DMS53 treated with DMSO at 0.1 percent for 48 hours (cell line): ENCODE results near the gene TXNIP.

ENCODE experiments used
- DNase-seq: peaks from one replicate; lab custom pipeline; 2025; ENCODE audit not compliant: unreplicated experiment; lab: John Stamatoyannopoulos, UW

Gene TXNIP

GRCh38 chr1:146012703-146013558 is 16.6 kb upstream of the TXNIP start:
- peak; percentile 81 for DNase-seq

- no peak for DNase-seq
Measured at GRCh38 chr1:146010126-146010738, 13.9 kb upstream of the TXNIP start.

GRCh38 chr1:146007489-146008133 is 11.2 kb upstream of the TXNIP start:
- DNase-seq, result no peak

GRCh38 chr1:146001709-146002108 is 5.3 kb upstream of the TXNIP start:
- DNase-seq, result no peak

DNA sequence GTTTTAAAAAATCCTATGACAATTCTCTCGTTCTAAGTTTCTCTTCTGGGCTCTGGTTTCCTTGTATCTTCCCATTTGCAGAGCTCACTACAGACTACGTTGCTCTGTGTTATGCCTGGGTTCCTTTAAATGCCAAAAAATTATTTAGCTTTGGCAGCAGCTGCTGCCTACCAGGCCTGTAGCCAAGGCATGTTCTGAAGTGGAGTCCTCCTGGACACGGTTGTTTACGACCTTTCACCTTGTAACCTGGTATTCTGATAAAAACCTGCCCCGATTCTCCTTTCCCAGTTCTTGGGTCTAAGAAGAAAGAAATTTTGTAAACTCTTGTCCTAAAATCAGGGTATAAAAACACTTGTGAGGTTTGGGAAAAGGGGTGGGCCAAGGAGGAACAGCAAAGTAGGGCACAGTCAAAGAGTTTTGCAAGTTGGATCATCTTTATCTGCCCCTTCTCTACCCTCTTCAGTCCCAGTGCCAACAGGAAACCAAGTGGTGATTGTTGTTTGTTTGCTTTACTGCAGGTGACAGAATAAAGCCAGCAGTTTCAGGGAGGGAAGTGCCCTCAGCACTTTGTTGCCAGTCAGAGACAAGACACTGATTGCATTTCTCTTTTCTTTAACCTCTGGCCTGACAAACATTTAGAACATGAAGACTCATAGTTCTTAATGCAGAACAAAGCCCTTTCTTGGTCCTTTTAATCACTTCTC is 3.1 kb upstream of the TXNIP start:
- DNase-seq, result peak; percentile 74

GRCh38 chr1:145997718-145998023 is 1.3 kb upstream of the TXNIP start:
- DNase-seq, result no peak

DNA sequence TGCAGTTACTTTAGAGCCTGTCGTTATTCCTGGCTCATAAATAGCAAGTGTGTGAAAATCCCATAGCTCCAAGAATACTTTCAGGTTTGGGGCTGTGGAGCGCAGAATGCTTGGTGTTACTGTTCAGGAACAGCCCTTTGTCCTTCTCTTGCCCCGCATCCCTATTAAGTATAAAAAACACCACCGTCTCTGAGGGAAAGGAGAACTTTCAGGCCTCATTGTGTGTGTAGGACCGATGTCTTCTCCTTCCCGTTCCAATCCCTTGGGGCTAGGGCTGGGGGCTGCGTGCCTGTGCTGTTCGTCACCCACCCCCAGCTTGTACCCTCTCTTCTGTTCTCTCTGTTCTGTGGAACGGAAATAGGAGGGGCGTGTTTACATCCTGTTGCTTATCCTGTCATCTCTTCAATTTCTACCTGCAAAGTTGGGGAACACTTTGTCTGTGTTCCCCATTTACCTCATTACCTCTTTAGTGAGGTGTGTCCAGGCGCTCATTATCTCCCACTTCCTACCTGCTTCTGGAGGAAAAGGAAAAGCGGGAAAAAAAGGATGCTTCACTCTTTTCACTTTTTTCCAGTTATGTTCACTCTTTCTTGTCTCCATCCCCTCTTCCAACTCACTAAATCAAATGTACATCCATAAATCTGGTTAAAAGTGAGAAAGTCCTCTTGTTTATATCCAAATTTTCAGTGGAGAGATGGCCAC is 788 bp upstream of the TXNIP start:
- DNase-seq, result no peak

GRCh38 chr1:145995964-145996432 is 381 bp downstream of the TXNIP start:
- no peak for DNase-seq

DNA sequence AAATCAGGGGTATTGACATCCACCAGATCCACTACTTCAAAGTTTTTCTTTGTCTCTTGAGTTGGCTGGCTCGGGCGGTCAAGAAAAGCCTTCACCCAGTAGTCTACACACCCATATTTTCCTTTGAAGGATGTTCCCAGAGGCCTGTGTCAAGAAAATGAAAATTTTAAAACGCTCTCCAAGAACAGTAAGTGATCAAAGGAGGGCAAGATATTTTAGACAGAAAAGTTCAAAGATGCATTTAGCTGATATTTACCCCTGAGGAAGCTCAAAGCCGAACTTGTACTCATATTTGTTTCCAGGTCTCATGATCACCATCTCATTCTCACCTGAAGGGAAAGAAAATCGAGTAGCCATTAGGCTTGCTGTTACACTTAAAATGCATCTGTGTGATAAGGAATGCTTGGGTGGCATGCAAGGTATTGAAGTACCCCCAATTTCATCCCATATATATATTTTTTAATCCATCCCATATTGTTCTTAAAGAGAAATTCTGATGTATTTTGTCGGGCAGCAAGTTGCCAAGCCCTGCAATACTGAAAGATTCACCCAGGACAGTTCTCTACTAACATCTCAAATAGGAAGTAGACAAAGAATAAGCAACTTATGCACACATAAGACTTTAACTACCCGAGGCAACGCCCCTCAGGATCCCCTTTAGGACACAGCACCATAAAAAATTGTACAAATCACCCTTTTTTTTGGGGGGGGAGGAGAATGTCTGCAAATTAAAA is 1.1 kb downstream of the TXNIP start:
- no peak for DNase-seq

- no peak for DNase-seq
Measured at GRCh38 chr1:145994391-145995120, 1.8 kb downstream of the TXNIP start.

DNA sequence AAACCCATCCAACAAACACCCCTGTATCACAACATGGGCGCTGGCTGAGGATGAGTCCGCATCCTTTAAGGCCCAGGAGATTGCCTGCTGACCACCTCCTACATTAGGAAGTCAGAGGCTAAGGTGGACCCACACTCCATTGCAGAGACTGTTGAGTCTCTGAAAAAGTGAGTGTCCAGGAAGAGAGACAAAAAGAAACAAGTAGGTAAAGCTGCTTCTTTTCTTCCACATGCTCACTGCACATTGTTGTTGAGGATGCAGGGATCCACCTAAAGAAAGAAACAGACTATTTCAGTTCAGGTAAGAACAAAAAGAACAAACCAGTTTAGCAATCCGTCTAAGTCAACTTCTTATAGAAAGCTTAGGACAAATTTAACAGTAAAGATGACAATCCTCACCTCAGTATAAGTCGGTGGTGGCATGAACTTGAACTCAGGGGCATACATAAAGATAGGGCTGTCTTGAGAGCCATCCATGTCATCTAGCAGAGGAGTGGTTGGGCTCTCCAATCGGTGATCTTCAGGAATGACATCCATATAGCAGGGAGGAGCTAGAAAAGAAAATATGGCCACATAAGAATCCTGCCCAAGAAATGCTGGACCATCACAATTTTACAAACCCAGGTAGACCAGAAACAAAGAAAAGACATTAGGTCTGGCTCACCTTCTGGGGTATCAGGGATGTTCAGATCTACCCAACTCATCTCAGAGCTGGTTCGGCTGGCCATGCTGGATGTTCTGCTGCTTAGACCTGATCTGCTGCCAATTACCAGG is 2.6 kb downstream of the TXNIP start:
- DNase-seq, result no peak

GRCh38 chr1:145992958-145993617 is 3.3 kb downstream of the TXNIP start:
- DNase-seq, result no peak

DNA sequence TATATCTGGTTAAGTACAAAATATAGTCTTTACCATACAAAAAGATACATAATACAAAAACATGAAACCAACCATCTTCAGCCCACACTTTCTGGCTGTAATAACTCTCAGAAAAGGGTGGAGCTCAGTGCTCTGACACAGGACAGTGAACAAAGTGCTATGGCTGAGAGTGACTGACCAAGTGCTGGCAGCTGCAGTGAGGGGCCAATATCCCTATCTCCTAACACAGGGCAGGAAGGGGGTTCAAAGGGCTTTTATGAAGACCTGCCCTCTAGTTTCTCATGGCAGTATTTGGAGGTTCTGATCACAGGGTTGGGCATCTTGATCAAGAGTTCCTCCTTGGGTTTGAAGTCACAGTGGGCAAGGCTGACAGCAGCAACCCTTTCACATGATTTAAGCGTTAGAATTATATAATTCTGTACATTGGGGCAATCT is 3.9 kb downstream of the TXNIP start:
- peak; percentile 25 for DNase-seq

DNA sequence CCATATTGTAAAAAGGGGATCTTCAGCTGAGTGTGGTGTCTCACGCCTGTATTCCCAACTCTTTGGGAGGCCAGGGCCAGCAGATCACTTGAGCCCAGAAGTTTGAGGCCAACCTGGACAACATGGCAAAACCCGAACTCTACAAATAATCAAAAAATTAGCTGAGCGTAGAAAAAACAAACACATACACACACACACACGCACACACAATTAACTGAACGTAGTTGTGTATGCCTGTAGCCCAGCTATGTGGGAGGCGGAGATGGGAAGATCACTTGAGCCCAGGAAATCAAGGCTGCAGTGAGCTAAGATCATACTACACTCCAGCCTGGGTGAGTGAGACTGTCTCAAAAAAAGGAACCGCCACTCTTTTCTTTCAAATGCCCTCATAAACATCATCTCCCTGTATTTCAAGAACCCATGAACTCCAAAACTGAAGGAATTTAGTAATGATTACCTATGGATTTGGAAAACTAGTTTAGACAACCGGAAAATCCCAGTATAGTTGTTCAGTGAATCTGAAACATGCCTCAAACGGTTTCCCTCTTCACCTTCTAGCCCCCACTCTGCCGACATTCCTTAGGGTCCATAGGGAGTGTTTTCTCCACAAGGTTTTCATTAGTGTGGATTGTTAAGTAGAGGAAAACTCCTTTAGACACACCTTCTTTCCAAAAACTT is 4.5 kb downstream of the TXNIP start:
- peak; percentile 65 for DNase-seq

DNA sequence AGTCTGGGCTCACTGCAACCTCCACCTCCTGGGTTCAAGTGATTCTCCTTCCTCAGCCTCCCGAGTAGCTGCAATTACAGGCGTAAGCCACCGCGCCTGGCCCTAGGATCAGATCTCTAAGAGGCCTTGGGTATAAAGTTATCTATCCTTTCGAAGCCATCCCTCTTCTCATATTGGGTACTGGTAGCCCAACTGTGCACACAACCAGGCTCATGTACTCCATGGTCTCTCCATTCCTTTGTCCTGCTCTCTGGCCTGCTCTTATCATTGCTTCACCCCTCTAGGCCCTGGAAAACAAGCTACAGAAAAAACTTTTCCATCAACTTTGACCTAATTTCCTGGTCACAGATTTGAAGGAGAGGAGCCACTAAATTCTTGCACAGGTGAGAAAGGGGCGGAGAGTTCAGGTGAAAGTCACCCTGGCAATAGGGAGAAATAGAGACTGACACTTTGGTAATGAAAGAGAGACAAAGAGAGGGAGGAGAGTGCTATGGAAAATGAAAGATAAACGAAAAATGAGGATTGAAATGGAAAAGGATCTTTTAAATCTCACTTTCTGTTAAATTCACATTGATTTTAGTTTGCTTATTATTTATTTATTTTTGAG is 6.0 kb downstream of the TXNIP start:
- no peak for DNase-seq

DNA sequence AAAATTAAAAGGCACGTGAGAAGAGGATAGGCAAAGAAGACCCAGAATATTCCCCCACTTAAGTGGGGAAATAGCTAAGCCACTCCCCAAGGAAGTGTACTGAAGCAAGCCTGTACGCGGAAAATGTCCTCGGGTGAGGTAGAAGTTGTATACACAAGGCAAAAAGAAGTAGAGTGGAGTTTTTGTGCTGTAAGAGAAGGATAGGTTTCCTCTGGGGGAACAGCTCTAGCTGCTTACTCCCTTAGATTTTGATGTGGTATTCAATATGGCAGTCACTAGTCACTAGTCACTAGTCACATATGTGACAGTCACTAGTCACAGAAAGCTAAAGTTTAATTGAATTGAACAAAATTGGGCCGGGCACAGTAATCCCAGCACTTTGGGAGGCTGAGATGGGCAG is 7.6 kb downstream of the TXNIP start:
- no peak for DNase-seq

DNA sequence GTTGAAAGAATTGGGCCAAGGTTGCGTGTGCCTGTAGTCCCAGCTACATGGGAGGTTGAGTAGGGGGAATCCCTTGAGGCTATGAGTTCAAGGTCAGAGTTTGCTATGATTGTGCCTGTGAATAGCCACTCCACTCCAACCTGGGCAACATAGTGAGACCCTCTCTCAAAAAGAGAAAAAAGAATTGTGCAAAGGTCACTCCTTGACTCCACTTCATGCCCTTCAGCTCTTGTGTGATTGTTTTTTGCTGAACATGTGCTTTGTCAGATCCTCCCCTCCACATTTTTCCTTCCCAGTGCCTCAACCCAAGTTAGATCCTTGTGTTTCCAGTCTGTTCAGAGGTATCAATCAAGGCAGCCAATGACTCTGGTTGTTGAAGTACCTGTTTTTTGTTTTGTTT is 8.5 kb downstream of the TXNIP start:
- DNase-seq, result no peak
